ENCODE results near the gene MAP4K4. TPM values are rescaled to one million over a fixed set of nuclear protein-coding genes. Genes with fewer than 3 reads are reported as not detected.

Gene MAP4K4
- total and polyA plus RNA-seq, 8 donors: 80.2 to 143 (median 129) TPM

- intact Hi-C loops (cut with DNase I): no loop called here
- Histone ChIP-seq H3K36me3 (no peaks in the 10 kb centered on the region), H3K27ac (no peak overlapping the region), H3K27me3 (no peaks in the 10 kb centered on the region), H3K9me3 (no peaks in the 10 kb centered on the region), H3K4me1 (peaks cover 0 to 30% of the 10 kb centered on the region in 2 donors), H3K4me3 (no peak overlapping the region)
- TF ChIP-seq CTCF (IDR thresholded peaks at IDR 0.05): no peak
- no peak for DNase-seq
- ATAC-seq: no peak
Observed at GRCh38 chr2:101807242-101807641, 109.7 kb downstream of the MAP4K4 start.

GRCh38 chr2:101808006-101808562, 110.6 kb downstream of the MAP4K4 start:
- DNase-seq: no peak
- Histone ChIP-seq H3K4me1 (peaks cover 0 to 30% of the 10 kb centered on the region in 2 donors), H3K36me3 (no peaks in the 10 kb centered on the region), H3K4me3 (no peak overlapping the region), H3K9me3 (no peaks in the 10 kb centered on the region), H3K27ac (no peak overlapping the region), H3K27me3 (no peaks in the 10 kb centered on the region)
- ATAC-seq: no peak
- TF ChIP-seq CTCF (IDR thresholded peaks at IDR 0.05): no peak
- intact Hi-C loops (cut with DNase I): no loop called here

GRCh38 chr2:101809698-101810097, 112.2 kb downstream of the MAP4K4 start:
- no peak for TF ChIP-seq CTCF (IDR thresholded peaks at IDR 0.05)
- peaks cover 0 to 19% of the 10 kb centered on the region in 2 donors for H3K4me1 ChIP-seq
- no peaks in the 10 kb centered on the region for H3K36me3 ChIP-seq
- ATAC-seq: no peak
- no peak for DNase-seq
- H3K4me3 ChIP-seq: no peak overlapping the region
- H3K27me3 ChIP-seq: no peaks in the 10 kb centered on the region
- intact Hi-C loops (cut with DNase I): no loop called here
- H3K27ac ChIP-seq: no peak overlapping the region
- H3K9me3 ChIP-seq: no peaks in the 10 kb centered on the region

GRCh38 chr2:101811226-101812015, 113.9 kb downstream of the MAP4K4 start:
- DNase-seq (no peak), ATAC-seq (no peak)
- Histone ChIP-seq H3K36me3 (no peaks in the 10 kb centered on the region), H3K4me1 (peaks cover 0 to 12% of the 10 kb centered on the region in 2 donors), H3K27ac (no peak overlapping the region), H3K4me3 (no peak overlapping the region), H3K9me3 (no peaks in the 10 kb centered on the region), H3K27me3 (no peaks in the 10 kb centered on the region)
- intact Hi-C loops (cut with DNase I): no loop called here
- TF ChIP-seq CTCF (IDR thresholded peaks at IDR 0.05): no peak

- Histone ChIP-seq H3K4me1 (peaks cover 0 to 4% of the 10 kb centered on the region in 2 donors), H3K27ac (no peak overlapping the region), H3K27me3 (no peaks in the 10 kb centered on the region), H3K36me3 (no peaks in the 10 kb centered on the region), H3K4me3 (no peak overlapping the region), H3K9me3 (no peaks in the 10 kb centered on the region)
- DNase-seq (no peak), ATAC-seq (no peak)
- TF ChIP-seq CTCF (IDR thresholded peaks at IDR 0.05): no peak
- intact Hi-C loops (cut with DNase I): no loop called here
Observed at GRCh38 chr2:101812226-101812625, 114.7 kb downstream of the MAP4K4 start.

Measured in left lung (tissue), 10 donors.